Spleen (tissue), 11 donors: ENCODE measurements around the gene MAP2. TPM values are rescaled to one million over a fixed set of nuclear protein-coding genes. Genes with fewer than 3 reads are reported as not detected.

Experiments used
- DNase-seq: peaks from one replicate; pipeline ENCODE4 v3.0.0-alpha.2; 2020
- H3K27ac ChIP-seq, 8 donors: fragments of 200-600 bp; sonication (generic) in 7 of 8; 1 replicate in 4 of 8; 2 replicates in 4 of 8; pipeline versions ENCODE4 v1.5.0 to v1.8.0; 2016 to 2021; ENCODE audit warnings: inconsistent platforms in 4 of 8, mild to moderate bottlenecking in 4 of 8, moderate library complexity in 1 of 8
- H3K27me3 ChIP-seq, 7 donors: fragments of 200-600 bp; sonication (generic) in 6 of 7; replicated peaks in 1 of 7; 1 replicate in 4 of 7; 2 replicates in 3 of 7; pipeline versions ENCODE4 v1.5.0 to v1.8.0; 2016 to 2021; ENCODE audit warnings: inconsistent platforms in 3 of 7, mild to moderate bottlenecking in 1 of 7
- H3K36me3 ChIP-seq, 6 donors: fragments of 200-600 bp; sonication (generic) in 5 of 6; 1 replicate in 4 of 6; 2 replicates in 2 of 6; pipeline versions ENCODE4 v1.5.0 to v1.8.0; 2016 to 2021; ENCODE audit warnings: inconsistent platforms in 2 of 6
- H3K4me1 ChIP-seq, 6 donors: fragments of 200-600 bp; sonication (generic) in 5 of 6; 1 replicate in 3 of 6; 2 replicates in 3 of 6; pipeline versions ENCODE4 v1.5.0 to v1.8.0; 2016 to 2021; ENCODE audit warnings: inconsistent platforms in 3 of 6
- H3K4me3 ChIP-seq, 8 donors: fragments of 200-600 bp; sonication (generic) in 7 of 8; 1 replicate in 4 of 8; 2 replicates in 4 of 8; pipeline versions ENCODE4 v1.5.0 to v1.8.0; 2016 to 2021; ENCODE audit warnings: inconsistent platforms in 4 of 8, mild to moderate bottlenecking in 4 of 8, moderate library complexity in 2 of 8
- H3K9me3 ChIP-seq, 8 donors: fragments of 200-600 bp; sonication (generic) in 7 of 8; 1 replicate in 4 of 8; 2 replicates in 4 of 8; pipeline versions ENCODE4 v1.5.0 to v1.8.0; 2016 to 2021; ENCODE audit warnings: inconsistent platforms in 4 of 8
- POLR2A ChIP-seq, 3 donors: fragments of 450-650 bp; IDR thresholded peaks; one replicate each; pipeline ENCODE4 v1.5.1; 2017; ENCODE audit warnings: antibody characterized with exemption in 3 of 3, mild to moderate bottlenecking in 1 of 3
- POLR2AphosphoS5 ChIP-seq, 3 donors: sonication (generic); formaldehyde crosslinking; IDR thresholded peaks; one replicate each; pipeline ENCODE4 v1.5.1; 2017; ENCODE audit warnings: antibody characterized with exemption in 3 of 3
- WGBS, 5 donors: extraction: QIAGEN DNeasy Blood & Tissue Kit in 3 of 5; methylation state at CpG; one replicate each; pipeline versions ENCODE4 v1.1.5 to v1.1.7; 2013 to 2018; 5-methylcytosine and 5-hydroxymethylcytosine counted together
- intact Hi-C: fragments of 100-400 bp; cut with DNase I; formaldehyde crosslinking; loops from one replicate; pipeline ENCODE4 v1.15.0; 2023; ENCODE audit warnings: low total_unique reads
- polyA plus RNA-seq, 3 donors: library from polyadenylated mRNA; stranded (reverse); fragments of 200-250 nt; gene quantifications; one replicate each; pipeline ENCODE4 v1.2.1, GENCODE V29; 2013
- total RNA-seq, 7 donors: library from RNA; depleted of rRNA in 3 of 7; stranded (reverse); fragments of >200 nt in 3 of 7; fragmentation: NEBNext Ultra II Directional in 4 of 7; extraction: Animal tissue kit (Norgen Biotek cat#: 25700) in 4 of 7; gene quantifications; one replicate each; pipeline versions ENCODE4 v1.1.0 to v1.2.1, GENCODE V29; 2016 to 2021
- TF ChIP-seq, protein P1 (sequence below), 11 experiments: fragments of 200-600 bp in 7 of 11; fragments of 450-650 bp in 4 of 11; sonication (generic) in 4 of 11; IDR thresholded peaks in 8 of 11; conservative IDR thresholded peaks in 3 of 11; 1 replicate in 7 of 11; 2 replicates in 4 of 11; pipeline versions ENCODE4 v1.4.0 to v1.8.0; 2016 to 2021; ENCODE audit warnings: antibody characterized with exemption in 11 of 11, inconsistent platforms in 4 of 11, mild to moderate bottlenecking in 1 of 11
- donor health status: healthy with polysubstance abuse.
- donor health status: DM: no; HTN: no; CAD: no; lungs with moderate emphysema.
- donor health status: DM: no; HTN: no; CAD: no.
- donor health status: Bipolar disorder and iron deficiency.
- donor health status: healthy.
- donor health status: DM: no; HTN: no; CAD: no.
- donor health status: DM: yes; HTN: yes; CAD: no.

The MAP2 gene
- total and polyA plus RNA-seq, 10 donors, result 0.38 to 5.0 (median 1.9) TPM

DNA sequence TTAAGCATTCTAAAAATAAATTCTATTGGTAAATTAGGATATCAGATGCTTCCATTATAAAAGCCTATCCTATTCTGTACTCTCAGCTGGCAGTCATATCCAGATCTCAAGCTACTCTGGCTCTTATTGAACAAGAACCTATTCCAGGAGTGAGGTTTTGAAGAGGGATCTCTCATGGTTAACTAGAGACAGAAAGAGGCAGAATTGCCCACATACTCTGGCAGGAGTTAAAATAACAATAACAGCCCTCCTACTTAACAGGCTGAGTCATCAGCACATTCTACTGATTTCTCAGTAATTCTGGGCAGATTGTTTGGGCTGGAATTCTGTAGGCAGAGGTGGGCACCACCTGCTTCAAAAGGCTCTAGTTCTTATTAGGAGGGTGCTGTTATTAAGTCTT, 205.8 kb downstream of the MAP2 start:
- no peaks in the 10 kb centered on the region for H3K9me3 ChIP-seq
- H3K4me3 ChIP-seq, result no peak overlapping the region
- no peak for DNase-seq
- TF ChIP-seq, protein P1, sequence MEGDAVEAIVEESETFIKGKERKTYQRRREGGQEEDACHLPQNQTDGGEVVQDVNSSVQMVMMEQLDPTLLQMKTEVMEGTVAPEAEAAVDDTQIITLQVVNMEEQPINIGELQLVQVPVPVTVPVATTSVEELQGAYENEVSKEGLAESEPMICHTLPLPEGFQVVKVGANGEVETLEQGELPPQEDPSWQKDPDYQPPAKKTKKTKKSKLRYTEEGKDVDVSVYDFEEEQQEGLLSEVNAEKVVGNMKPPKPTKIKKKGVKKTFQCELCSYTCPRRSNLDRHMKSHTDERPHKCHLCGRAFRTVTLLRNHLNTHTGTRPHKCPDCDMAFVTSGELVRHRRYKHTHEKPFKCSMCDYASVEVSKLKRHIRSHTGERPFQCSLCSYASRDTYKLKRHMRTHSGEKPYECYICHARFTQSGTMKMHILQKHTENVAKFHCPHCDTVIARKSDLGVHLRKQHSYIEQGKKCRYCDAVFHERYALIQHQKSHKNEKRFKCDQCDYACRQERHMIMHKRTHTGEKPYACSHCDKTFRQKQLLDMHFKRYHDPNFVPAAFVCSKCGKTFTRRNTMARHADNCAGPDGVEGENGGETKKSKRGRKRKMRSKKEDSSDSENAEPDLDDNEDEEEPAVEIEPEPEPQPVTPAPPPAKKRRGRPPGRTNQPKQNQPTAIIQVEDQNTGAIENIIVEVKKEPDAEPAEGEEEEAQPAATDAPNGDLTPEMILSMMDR (IDR thresholded peaks at IDR 0.05 in 8 of 11, conservative IDR thresholded peaks at IDR 0.05 in 3 of 11), result no peak
- TF ChIP-seq POLR2A (IDR thresholded peaks at IDR 0.05) (no peak), POLR2AphosphoS5 (IDR thresholded peaks at IDR 0.05) (no peak)
- intact Hi-C loops, result no loop called here
- no peaks in the 10 kb centered on the region for H3K4me1 ChIP-seq
- H3K36me3 ChIP-seq, result no peaks in the 10 kb centered on the region
- H3K27ac ChIP-seq, result no peak overlapping the region
- H3K27me3 ChIP-seq, result no peaks in the 10 kb centered on the region

DNA sequence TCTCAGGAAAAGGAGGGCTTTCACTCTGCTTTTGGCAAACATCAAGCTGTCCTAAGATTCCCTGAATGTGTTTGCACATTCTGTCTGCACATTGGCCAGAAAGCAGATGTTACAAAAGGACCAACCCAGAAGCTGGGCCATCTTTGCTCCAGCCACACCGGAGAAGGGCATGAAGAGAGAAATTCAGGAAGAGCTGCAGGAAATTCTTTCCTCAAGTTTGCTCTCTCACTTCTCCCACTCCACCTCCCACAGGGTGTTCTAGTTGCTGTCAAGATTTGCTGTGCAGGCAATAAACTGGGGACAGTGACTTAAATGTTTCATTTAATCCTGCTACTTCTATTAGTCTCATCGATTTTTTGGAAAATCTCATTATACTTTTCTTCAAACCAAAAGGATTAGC, 210.1 kb downstream of the MAP2 start:
- DNase-seq, result no peak
- Histone ChIP-seq H3K27me3 (no peaks in the 10 kb centered on the region), H3K4me3 (no peak overlapping the region), H3K36me3 (no peaks in the 10 kb centered on the region), H3K27ac (no peak overlapping the region), H3K4me1 (no peaks in the 10 kb centered on the region), H3K9me3 (no peaks in the 10 kb centered on the region)
- TF ChIP-seq POLR2AphosphoS5 (IDR thresholded peaks at IDR 0.05), result no peak
- TF ChIP-seq, protein P1 (IDR thresholded peaks at IDR 0.05 in 8 of 11, conservative IDR thresholded peaks at IDR 0.05 in 3 of 11), result no peak
- 58 to 73% (median 67%) methylated on average over 2 of the region's 2 CpGs for WGBS, 5 donors
- intact Hi-C loops, result no loop called here

DNA sequence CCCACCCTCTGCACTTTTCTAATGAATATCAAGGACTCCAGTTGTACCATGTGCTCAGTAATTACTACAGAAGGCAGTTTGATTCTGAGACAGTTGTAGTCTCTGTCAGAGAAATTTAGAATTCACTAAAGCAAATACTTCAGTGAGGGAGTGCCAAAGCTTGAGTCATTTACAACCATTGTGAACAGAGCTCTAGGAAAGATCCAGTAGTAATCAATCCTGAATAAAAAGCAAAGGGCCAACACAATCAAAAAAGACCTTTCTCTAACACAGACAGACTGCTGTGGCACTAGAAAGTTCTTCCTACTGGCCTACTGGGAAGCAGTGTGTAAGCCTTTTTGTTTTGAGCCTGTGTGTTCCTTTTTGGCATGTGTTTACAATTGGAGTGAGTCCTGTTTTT, 212.2 kb downstream of the MAP2 start:
- DNase-seq, result no peak
- H3K4me1 ChIP-seq, result no peaks in the 10 kb centered on the region

DNA sequence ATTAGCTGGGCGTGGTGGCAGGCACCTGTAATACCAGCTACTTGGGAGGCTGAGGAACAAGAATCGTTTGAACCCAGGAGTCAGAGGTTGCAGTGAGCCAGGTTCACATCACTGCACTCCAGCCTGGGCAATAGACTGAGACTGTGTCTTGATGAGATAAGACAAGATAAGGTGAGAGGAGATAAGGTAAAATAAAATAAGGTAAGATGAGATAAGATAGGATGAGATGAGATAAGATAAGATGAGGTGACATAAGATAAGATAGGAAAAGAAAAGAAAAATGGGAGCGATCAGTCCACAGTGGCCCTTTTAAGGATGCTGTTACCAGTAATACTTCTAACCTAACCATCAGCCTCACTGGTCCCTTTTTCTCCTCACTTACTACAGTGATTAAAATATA, 213.4 kb downstream of the MAP2 start:
- H3K36me3 ChIP-seq, result no peaks in the 10 kb centered on the region
- no peaks in the 10 kb centered on the region for H3K4me1 ChIP-seq
- H3K9me3 ChIP-seq, result no peaks in the 10 kb centered on the region
- 75 to 85% (median 79%) methylated on average over 3 of the region's 3 CpGs for whole genome bisulfite sequencing, 5 donors
- intact Hi-C loops, result no loop called here
- H3K27me3 ChIP-seq, result no peaks in the 10 kb centered on the region
- H3K4me3 ChIP-seq, result no peak overlapping the region
- H3K27ac ChIP-seq, result no peak overlapping the region
- no peak for DNase-seq
- TF ChIP-seq, protein P1 (IDR thresholded peaks at IDR 0.05 in 8 of 11, conservative IDR thresholded peaks at IDR 0.05 in 3 of 11), result no peak
- TF ChIP-seq POLR2A (IDR thresholded peaks at IDR 0.05) (no peak), POLR2AphosphoS5 (IDR thresholded peaks at IDR 0.05) (no peak)

More for the DNA sequence above, 212.2 kb downstream of the MAP2 start:
- intact Hi-C loops, result no loop called here
- Histone ChIP-seq H3K27me3 (no peaks in the 10 kb centered on the region), H3K27ac (no peak overlapping the region), H3K9me3 (no peaks in the 10 kb centered on the region), H3K36me3 (no peaks in the 10 kb centered on the region), H3K4me3 (no peak overlapping the region)
- TF ChIP-seq POLR2AphosphoS5 (IDR thresholded peaks at IDR 0.05) (no peak), POLR2A (IDR thresholded peaks at IDR 0.05) (no peak)
- TF ChIP-seq, protein P1 (IDR thresholded peaks at IDR 0.05 in 8 of 11, conservative IDR thresholded peaks at IDR 0.05 in 3 of 11), result no peak
